Stimulated activated CD4-positive, alpha-beta T cell treated with anti-CD3 and anti-CD28 coated beads, Interleukin-12 subunit alpha, Interleukin-12 subunit beta, amount 100 ng/mL, for 4 hours (primary cell): ENCODE data around the gene ZNF669.
A peak's percentile ranks its signal among the peaks of the same experiment; 100 is the strongest.

Source experiments
- DNase-seq: peaks from one replicate; pipeline ENCODE4 v3.0.0-alpha.2; 2020

The ZNF669 gene

DNA sequence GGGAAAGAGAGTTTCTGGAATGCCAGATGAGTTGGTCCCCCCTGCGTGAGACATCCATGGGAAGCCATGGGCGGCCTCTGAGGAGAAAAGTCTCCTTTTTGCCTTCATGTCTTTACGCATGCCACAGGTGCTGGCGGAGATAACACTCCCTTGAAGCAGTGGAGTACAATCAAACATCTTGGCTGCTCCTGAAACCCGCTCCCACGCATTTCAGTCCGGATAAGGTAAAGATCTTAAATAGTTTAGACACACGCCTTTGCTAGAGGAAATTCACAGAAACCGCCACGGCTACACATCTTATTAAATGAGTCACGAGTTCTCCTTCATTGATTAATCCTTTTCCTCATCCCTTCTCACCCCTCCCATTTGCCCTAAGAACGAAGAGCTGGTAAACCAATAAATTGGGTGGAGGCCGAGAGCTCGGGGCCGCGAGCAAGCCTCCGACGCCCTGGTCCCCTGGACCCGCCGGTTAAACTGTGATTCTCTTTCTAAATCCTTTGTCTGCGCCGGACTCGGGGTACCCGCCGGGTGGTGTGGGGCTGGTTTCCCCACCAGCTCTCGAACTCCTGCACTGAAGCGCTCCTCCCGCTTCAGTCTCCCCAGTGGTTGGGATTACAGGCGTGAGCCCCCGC is 6.6 kb upstream of the ZNF669 start:
- DNase-seq, result peak; percentile 41

DNA sequence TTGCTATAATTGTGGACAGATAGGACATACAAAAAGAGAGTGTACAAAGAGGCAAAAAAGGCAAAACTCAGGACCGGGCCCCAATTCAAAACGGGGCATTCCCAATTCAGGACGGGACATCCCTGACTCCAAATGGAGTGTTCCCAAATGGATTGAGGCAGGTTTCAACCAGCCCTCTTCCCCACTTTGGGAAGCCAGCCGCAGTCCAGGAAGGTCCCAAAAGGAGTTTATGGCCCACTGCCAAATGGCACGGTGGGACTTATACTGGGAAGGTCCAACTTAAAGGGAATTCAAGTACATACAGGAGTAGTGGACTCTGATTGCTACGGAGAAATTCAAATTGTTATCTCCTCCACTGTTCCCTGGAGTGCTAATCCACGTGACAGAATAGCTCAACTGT is 3.5 kb upstream of the ZNF669 start:
- no peak for DNase-seq

DNA sequence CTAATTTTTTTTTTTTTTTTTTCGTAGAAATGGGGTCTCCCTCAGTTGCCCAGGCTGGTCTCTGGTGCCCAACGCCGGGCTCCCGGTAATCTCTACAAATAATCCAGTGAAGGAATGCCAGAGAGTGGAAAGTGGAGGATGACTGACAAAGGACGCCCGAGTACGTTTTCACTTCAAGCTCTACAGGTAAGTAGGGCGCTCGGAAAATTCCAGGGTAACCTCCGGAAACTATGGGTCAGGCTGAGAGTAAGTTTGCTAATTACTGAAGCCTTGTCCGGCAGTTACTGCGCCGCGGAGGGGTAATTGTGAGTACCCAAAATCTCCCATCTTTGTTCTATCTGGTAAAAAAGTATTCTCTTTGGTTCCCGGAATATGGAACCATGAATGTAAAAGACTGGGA is 1.8 kb upstream of the ZNF669 start:
- DNase-seq, result no peak

DNA sequence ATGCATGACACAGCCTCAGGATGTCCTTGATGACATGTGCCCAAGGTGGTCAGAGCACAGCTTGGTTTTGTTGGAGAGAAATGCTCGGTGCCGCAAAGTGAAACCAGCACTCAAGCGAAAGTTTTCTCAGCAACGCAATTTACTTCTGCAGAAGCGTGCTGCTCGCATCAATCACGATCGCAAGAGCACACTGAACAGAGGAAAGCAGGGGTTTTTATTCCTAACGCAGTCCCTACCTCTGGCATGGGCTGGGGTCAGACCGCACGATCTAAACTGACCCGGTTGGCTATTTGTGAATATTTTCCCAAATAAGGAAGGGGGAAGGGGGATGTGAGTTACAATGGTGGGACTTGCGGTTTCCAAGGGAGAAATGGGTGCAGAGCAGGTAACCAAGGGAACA is 809 bp upstream of the ZNF669 start:
- no peak for DNase-seq

DNA sequence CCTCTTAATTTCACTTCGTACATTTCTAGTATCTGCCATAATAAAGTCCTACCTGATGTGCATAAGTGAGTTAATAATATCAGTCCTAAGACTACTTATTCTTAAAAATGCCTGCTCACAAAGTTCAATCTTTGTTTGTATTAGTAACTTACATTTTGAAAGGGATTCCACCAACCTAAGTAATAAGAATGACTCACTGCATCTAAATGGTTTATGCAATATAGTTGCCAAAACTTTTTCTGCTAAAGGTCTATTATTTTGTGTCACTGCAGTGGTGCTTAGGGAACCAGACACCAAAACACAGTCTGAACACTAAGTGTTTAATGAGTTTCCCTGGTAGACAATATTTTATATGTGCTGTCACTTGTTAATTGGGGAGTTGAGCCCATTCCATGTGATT is 1.8 kb downstream of the ZNF669 start:
- no peak for DNase-seq

DNA sequence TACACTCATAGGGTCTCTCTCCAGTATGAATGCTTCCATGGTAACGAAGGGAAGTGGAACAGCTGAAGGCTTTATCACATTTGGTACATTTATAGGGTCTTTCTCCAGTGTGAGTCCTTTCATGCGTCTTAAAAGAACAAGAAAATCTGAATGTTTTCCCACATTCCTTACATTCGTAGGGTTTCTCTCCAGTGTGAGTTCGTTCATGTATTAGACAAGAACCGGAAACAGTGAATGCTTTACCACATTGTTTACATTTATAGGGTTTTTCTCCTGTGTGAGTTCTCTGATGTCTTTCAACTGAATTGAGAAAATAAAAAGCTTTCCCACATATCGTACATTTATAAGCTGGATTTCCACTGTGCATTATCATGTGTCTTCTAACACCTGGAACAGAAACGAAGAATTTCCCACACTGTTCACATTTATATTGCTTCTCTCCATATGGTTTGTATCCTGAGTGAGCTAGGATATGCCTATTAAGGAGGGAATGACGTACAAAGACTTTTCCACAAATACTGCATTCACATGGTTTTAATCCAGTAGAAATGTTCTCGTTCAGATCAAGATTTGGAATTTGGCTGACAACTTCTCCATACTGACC is 3.4 kb downstream of the ZNF669 start:
- DNase-seq, result no peak

DNA sequence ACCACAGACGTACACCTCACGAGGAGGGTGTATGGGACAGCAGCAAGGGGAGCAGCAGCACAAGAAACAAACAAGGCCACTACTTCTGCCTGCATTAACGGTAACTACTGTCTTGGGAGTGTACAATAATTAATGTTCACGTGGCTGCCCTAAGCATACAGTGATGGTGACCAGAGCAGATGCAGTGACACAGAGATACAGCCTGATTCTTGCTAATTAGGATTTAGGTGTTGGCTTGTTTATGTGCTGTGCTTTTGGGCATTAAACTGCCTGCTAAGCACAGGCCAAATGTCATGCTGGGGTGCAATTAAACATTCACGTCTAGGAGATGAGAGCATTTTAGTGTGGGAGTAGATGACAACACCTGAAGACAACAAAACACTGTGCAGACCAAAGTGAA is 7.2 kb downstream of the ZNF669 start:
- DNase-seq, result no peak

DNA sequence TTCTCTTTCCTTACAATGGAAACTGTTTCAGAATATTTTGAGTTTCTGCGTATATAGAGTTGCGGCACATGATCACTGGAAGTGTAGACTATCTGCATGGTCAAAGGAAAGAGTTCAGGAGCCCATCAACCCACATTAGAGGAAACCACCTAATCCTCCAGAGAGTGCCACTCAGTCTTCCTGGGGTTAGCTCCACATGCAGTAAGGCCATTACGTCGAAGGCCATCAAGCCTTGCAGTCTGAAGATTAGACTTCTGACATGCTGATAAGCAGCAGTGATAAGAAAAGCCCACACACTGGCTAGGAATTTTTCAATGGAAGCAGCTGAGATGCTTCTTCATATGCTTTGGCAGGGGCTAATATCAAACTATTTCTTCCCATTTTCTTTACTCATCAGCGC is 7.6 kb downstream of the ZNF669 start:
- no peak for DNase-seq

DNA sequence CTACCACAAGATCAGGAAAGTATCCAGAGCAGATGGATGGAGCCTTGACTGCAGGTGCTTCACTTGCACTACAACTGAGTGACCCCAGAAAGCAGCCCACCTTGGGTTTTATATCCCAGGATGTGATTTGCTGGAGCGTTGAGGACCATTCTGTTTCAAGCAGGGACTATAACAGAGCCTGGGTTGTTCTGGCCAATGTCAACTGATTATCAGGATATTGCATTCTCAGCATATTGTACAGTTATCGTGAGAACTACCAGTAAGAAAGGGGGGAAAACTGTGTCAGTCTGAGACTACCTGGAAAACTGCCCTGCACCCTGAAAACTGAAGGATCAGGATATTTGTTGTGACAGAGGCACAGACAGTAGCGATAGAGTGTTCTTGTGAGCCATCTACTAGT is 8.0 kb downstream of the ZNF669 start:
- no peak for DNase-seq

DNA sequence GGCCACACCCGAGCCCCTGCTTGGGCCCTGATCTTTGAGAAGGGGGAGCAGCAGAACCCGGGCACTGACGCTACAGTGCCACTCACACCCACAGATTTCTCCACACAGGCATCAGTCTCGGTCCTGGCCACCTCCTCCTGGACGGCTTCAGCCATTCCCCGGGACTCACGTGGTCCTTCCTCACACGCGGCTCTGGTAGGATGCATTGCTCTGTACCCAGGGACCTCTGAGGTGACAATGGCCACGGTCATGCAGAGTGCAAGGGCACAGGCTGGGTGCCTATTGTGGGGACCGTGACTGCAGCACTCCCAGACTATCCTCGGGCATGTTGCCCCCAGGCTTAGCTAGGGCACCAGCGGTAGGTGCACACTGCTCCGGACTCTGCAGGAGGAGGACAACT is 13.7 kb downstream of the ZNF669 start:
- DNase-seq, result no peak

DNA sequence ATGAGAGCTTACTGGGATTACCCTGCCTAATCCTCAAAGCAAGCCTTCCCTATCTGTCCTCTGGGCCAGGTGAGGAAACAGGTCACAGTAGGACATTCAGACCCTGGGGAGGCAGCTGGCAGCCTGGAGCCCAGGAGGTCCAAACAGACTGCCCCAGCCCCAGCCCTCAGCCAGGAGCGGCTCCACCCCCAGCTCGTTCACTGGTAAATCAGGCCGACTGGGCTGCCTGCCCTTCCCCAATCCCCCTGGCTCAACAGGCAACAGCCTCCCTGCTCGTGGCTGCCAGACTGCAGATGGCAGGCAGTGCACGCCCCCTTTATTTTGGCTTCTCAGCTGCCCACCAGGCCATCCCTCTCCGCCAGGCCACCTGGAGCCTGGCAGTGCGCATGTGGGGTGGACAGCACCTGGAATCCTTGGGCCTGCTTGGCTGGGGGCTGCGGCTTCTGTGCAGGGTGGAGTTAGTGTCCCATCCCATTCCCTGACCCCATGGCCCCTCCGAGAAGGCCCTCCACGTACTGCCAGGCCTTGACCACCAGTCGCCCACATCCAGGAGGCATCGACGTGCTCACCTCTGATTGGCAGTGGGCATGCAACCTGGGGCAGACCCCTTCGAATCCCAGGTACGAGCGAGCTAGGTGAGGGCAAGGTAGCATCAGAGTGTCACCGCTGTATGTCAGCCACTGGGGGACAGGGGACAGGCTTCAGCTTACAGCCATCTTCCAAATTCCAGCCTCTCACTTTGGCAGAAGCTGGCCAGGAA is 14.4 kb downstream of the ZNF669 start:
- no peak for DNase-seq

DNA sequence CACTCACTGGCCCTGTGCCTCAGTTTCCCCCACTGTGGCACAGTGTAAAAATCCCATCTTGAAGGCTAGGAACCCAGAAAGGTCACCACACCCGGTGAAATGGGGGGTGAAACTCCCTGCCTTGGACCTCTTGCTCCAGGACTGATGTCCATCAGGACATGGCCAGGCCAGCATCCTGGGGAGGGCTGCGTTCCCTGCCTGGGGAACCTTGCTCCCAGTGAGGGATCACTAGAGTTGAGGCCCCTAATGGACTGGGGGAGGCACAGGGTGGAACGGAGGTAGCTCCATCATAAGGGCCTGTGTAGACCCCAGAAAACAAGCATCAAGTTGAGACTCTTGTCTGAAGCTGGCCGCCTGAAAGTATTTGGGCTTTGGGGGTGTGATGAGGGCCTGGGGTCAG is 15.2 kb downstream of the ZNF669 start:
- no peak for DNase-seq

DNA sequence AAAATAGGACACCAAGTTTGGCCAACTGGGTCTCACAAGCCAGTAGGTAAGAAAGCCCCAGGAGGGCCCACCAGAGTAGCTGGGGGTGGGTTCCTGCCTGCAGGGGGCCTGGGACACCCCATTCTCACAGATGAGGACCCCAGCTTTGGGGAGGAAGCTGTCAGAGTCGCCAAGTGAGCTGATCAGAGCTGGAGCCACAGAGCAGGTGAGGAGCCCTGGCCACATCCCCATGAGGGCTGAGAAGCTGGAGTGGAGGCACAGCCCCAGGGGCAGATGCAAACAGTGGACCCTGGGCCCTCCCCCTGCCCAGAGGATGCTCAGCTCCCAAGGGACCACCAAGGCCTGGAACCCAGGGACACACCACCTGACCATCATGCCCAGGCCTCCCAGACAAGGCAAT is 16.9 kb downstream of the ZNF669 start:
- DNase-seq, result no peak

DNA sequence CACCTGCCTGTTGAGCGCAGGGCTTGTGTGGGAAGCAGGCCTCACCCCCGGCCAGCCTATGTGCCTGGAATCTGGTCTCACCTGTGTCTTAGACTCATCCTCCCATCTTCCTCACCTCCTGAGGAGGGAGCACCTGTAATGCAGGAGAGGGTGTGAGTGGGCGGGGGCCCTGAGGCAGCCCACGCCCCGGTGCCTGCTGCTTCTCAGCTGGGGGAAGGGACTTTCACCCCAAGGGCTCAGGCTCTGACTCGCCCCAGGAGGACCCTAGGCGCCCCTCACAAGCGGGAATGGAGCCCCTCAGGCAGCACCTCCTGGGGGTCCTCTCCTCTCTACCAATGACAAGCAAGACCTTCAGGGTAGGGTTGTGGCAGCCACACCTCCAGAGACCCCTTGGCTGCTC is 18.8 kb downstream of the ZNF669 start:
- DNase-seq, result no peak

DNA sequence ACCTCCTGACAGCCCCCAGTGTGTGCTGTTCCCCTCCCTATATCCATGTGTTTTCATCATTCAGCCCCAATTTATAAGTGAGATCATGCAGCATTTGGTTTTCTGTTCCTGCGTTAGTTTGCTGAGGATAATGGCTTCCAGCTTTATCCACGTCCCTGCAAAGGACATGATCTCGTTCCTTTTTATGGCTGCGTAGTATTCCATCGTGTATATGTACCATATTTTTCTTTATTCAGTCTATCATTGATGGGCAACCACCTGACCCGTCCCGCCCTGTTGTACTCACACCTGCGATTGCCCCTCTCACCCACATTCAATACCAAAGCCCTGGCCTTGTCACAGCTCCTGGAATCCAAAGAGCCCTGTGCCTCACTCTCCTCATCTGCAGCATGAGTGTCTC is 19.4 kb downstream of the ZNF669 start:
- DNase-seq, result no peak

DNA sequence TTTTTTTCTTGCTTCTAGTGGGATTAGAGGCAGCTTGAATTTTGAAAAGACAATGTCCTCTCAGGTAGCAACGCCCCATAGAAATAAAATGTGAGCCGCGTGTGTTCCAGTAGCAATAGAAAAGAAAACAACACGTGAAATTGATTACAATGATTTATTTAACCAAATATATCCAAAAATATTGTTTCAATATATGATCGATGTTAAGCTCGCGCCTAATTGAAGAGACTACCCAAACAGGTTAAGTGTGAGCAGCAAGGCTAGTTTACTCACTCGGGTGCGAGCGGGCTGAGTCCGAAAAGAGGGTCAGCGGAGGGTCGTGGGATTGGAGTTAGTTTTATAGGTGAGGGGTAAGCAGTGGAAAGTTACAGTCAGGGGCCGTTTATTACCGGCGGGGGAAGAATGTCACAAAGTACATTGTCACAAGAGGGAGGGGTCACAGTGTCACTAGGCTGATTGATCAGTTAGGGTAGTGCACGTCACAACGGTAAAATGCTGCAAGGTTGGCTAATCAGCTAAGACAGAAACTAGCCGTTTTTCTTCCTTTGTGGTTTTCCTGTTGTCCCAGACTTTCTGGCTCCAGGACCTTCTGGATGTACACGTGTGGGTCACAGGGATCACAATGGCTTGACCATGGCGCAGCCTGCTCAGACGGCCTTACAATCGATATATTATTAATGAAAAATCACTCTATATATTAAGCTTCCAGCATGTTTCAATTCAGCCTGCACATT is 24.8 kb downstream of the ZNF669 start:
- no peak for DNase-seq

DNA sequence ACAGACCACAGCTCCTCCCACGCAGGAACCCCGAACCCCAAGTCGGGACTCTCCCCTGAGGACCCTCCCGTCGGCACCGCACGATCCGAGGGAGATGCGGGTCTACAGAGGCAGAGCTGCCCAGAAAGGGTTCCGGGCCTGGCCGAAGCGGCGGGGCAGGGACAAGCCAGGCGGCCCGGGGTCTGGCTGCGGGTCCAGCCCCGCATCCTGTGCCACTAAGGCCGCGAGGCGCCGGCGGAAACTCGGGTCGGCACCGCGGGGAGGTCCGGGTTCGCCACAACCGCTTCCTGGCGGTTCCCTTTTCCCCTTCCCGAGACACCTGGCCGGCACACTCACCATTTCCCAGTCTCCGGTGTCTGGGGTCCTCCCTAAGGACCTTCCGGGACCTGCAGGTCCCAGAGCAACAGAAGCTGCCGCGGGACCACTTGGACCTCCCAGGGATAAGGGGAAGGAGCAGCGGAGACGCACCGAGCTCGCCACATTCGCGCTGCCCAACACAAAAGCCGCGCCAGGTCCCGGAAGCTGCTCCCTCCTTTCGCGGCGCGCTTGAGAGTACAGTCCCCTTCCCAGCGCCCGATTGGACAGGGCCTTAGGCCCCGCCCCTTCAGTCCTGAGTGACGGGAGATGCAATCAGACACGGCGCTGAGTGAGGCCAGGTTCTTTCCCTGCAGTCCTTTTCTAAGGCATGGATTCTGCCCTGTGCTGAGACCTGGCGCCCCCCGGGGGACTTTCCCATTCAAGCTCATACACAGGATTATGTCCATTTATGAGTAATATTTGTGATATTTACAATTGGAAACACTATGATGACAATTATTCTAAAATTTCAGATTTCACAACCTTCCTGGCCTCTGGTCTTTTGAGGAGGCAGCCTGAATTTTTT is 25.7 kb downstream of the ZNF669 start, which contains the start of gene ZNF670:
ZNF670 (minus strand) TSS at position 554 of the 883 bp plus-strand sequence; CDS start at position 339, 215 bp downstream.
- DNase-seq, result peak; percentile 89

DNA sequence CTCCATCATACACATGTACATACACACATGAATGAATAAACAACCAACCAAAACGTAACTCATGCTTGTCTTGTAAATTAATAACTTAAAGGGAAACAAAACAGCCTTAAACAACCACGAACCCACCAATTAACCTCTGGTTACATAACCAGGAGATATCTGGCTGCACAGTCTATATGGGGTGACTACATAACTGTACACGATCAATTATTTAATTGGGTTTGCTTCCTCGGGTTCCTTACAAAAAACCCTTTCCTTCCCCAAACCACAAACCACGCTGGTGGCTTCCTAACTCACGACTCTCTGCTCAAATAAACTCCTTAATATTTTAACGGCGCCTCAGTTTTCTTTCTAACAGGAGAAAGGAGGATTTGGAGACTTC is 26.3 kb downstream of the ZNF669 start:
- DNase-seq, result no peak

DNA sequence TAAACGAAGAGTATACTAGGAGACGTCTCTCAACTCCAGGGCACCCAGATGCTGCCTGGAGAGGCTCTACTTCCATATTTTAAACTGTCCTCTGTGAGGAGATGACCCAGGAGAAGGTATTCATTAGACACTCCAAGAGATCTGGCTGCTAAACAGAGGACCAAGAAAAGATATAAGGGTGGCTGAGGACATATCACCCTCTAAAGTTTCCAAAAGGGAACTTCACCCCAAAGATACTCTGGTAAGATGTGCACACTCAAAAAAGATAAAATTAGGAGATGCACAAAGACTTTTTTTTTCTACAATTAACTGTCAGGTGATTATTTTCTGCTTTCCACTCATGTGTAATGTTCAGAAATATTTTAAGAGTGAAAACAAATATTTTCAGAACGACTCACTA is 26.9 kb downstream of the ZNF669 start:
- no peak for DNase-seq

DNA sequence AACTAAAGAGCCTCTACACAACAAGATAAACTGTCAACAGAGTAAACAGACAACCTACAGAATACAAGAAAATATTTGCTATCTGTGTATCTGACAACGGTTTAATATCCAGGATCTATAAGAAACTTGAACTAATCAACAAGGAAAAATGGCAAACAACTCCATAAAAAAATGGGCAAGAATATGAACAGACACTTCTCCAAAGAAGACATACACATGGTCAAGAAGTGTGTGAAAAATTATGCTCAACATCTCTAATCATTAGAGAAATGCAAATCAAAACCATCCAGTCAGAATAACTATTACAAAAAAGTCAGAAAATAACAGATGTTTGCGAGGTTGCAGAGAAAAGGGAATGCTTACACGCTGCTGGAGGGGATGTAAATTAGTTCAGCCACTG is 33.5 kb downstream of the ZNF669 start:
- no peak for DNase-seq

DNA sequence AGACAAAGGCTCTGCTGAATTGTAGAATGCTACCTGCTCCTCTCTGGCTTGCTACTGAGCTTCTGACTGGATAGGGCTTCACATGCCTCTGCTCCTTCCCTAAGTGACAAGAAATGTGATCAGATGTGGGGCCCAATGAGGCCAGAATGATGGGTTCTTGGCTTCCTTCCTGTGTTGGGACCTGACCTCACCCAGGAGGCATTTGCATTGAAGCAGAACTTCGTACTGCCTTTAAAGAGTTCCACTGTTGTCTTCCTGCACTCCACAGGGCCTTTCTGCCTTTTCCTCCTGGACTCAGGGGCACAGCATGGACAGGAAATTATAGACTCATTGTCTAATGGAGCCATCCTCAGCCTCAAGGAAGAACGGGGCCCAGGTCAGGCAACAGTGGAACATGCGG is 39.9 kb downstream of the ZNF669 start:
- DNase-seq, result no peak

DNA sequence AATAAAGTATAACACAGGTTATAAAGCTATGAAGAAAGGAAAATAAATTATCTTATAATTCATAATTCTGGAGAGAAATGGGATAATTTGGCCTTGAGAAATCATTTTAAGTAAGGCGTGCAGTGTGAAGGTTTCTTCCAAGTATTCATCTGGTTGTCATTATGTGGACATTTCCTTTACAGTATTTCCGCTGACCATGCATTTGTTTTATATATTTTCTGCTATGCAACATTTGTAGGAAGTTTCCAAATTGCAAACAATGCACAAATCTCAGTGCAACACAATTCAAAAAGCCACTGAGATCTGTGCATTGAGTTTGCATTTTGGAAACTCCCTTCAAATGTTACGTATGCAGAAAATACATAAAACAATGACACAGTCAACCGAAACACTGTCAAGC is 43.4 kb downstream of the ZNF669 start:
- DNase-seq, result no peak

DNA sequence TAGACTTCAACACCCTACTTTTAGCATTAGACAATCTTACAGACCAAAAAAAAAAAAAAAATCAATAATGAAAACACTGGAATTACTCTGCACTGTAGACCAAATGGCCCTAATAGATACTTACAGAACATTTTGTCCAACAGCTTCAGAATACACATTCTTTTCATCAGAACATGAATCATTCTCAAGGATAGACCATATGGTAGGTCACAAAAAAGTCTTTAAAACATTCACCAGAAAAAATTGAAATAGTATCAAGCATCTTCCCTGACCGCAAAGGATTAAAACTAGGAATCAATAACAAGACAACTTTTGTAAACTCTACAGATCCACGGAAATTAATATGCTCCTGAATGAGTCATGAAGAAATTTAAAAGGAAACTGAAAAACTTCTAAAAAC is 48.1 kb downstream of the ZNF669 start:
- DNase-seq, result no peak
